Umbilical cord (tissue), 2 donors: ENCODE results near the gene CEMIP2. TPM values are rescaled to one million over a fixed set of nuclear protein-coding genes. Genes with fewer than 3 reads are reported as not detected.
"Not testable (repeated sequence)": the region's sequence is repeated elsewhere in the genome, so short reads cannot be mapped to it uniquely, and the experiment has no call there.

ENCODE experiments used
- DNase-seq: peaks from one replicate; pipeline ENCODE4 v3.0.0-alpha.2; 2015; ENCODE audit warnings: low spot score
- total RNA-seq: library from RNA; depleted of rRNA; stranded (reverse); fragments of >200 nt; gene quantifications from one replicate; pipeline ENCODE4 v1.2.3, GENCODE V29; 2014; ENCODE audit warnings: low replicate concordance; ENCODE audit not compliant: insufficient read depth

Gene CEMIP2
- total RNA-seq, 1 donor from 2014 or later = 116 TPM

DNA sequence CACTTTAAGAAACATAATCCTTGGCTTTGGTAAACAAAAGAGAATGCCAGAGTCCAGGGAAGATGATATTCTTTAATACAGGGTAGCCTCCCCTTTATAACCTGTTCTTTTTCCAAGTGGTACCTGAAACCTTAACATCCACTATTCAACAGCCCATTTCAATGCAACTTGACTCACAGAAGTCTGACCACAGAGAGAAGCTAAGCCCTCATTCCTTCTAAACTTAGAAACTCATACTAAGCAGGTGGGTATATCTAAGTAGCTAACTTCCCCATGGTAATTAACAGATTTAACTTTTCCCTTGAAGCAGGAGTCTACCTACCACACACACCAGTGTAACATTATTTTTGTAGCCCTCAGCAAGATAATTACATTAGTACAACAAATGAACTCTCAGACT lies 91.9 kb downstream of the CEMIP2 start:
- DNase-seq = no peak

GRCh38 chr9:71675857-71676165 lies 92.5 kb downstream of the CEMIP2 start:
- DNase-seq = no peak

DNA sequence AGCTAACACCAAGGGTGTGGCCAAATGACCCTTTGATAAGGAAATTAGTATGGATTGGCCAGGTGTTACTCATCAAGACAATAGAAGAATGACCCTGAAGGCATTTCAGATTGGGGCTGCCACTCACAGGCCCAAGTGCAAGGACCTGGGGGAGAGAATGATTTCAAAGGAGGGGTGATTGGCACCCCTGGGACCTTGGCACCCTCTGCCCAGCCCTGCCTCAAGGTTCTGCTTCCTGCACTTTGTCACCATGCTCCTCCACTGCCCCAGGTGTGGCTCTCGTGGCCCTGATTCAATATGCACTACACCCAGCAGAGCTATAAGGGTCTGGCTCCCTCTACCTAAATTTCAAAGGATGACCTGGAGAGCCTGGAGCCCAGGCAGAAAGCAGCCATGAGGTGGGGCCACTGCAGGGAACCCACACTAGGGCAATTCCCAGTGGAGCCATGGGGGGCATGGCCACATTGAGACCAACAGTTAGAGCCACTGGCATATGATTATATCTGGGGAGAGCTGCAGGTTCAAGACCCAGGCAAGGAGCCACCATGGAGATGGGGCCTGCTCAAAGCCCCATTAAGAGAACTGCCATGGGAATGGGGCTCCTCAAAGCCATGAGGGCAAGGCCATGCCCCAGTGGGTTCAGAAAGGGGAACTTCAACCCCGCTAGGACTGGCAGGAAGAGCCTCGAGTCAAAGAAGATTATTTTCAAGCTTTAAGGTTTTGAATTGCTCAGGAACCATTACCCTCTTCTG lies 93.0 kb downstream of the CEMIP2 start:
- no peak for DNase-seq

GRCh38 chr9:71672573-71672972 lies 95.7 kb downstream of the CEMIP2 start:
- DNase-seq = no peak

GRCh38 chr9:71671289-71671688 lies 97.0 kb downstream of the CEMIP2 start:
- DNase-seq = no peak

GRCh38 chr9:71670121-71670520 lies 98.2 kb downstream of the CEMIP2 start:
- no peak for DNase-seq

- no peak for DNase-seq
These were observed 98.9 kb downstream of the CEMIP2 start for GRCh38 chr9:71669284-71669995.

DNA sequence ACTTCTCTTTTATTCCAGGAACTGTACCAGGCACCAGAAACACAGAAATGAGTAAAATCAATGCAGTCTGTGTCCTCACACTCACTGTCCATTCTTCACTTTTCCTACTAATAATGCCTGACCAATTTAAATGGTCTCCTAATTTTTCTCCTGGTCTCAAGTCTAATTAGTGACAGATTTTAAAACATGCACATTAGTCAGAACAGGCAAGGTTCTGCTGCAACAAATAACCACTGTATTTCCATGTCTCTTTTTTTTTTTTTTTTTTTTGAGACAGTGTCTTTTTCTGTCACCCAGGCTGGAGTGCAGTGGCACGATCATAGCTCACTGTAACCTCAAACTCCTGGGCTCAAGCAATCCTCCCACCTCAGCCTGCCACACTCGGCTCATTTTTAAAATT lies 99.6 kb downstream of the CEMIP2 start:
- DNase-seq = no peak

DNA sequence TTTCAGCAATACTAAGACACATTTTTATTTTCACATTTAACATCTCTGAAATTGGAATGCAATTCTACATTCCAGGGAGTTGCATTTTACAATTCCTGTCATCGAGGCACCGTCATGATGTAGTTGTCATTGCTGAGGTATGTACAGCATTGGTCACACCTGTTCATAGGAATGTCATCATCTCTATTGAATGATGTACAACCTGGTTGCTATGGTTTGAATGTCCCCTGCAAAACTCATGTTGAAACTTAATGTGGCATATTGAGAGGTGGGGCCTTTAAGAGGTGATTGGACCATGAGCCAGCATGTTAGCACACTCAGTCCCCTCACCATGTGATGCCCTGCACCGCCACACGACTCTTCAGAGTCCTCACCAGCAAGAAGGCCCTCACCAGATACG lies 103.1 kb downstream of the CEMIP2 start:
- DNase-seq = no peak

DNA sequence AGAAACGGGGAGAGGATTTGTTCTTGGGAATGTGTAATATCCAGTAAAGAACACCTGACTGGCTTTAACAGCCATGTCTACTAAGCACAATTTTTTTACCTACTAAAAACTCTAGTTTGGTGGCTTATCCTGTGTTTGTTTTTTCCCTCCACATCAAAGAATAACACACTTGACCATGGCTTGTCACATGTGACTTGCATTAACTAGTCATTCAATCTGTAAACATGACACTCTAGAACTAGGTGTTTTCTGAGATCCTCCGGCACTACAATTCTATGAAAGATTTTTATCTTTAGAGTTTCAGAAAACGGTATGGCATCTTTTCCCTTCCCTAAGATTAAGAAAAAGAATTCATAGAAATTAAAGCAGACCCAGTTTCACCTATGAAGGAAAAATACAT lies 103.7 kb downstream of the CEMIP2 start:
- no peak for DNase-seq

DNA sequence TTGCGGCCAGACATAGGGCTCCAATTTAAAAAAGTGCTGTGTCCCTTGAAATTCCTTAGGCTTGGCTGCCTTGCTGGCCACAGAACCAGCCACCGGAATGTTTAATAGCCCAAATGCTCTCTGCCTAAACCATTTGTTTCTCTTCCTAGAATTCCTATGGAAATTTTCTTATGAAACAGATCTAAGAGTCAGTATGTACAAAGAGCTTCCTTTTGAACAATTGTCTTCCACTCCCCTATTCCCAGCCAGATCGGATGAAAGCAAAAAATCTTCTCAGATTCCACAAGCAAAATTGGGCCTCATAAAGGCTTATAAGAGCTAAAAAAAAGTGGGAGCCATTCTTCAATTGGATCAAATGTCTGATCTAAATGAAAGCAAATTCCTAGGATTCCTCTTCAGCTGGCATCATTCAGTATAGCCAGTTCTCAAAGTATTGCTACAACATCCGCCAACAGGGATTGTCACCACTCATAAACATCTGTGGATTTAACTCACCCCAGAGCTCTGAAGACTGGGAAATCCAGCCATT lies 104.3 kb downstream of the CEMIP2 start:
- DNase-seq = no peak

DNA sequence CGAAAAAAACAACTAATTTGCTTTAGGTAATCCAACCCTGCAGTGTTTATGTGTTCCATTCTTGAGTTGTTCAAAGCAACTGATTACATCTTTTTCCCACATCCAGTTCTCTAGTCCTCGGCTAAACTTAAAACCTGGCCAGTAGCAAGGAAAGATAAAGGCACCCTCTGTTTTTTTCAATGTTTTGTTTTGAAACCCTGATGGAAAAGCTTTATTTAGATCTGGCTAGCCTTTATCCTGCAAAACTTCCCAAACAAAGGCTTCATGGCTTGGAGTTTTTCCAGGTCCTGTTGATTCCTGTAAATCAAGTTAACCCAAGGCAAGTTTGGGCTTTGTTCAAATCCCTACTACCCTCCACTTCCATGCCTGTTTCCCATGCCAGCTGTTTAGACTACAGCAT lies 105.1 kb downstream of the CEMIP2 start:
- DNase-seq = no peak

GRCh38 chr9:71662082-71662481 lies 106.2 kb downstream of the CEMIP2 start:
- no peak for DNase-seq

DNA sequence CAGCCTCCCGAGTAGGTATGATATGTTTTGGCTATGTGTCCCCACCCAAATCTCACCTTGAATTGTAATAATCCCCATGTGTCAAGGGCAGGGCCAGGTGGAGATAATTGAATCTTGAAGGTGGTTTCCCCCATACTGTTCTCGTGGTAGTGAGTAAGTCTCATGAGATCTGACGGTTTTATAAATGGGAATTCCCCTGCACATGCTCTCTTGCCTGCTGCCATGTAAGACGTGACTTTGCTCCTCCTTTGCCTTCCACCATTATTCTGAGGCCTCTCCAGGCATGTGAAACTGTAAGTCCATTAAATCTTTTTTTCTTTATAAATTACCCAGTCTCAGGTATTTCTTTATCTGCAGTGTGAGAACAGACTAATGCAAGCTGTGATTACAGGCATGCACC lies 111.0 kb downstream of the CEMIP2 start:
- not testable (repeated sequence) for DNase-seq

GRCh38 chr9:71656496-71656895 lies 111.8 kb downstream of the CEMIP2 start:
- DNase-seq = no peak

- DNase-seq = no peak
These were observed 112.5 kb downstream of the CEMIP2 start for GRCh38 chr9:71655778-71656177.

- no peak for DNase-seq
These were observed 113.2 kb downstream of the CEMIP2 start for GRCh38 chr9:71655141-71655540.

GRCh38 chr9:71652480-71652879 lies 115.8 kb downstream of the CEMIP2 start:
- DNase-seq = no peak

GRCh38 chr9:71648453-71648852 lies 119.9 kb downstream of the CEMIP2 start:
- DNase-seq = no peak

DNA sequence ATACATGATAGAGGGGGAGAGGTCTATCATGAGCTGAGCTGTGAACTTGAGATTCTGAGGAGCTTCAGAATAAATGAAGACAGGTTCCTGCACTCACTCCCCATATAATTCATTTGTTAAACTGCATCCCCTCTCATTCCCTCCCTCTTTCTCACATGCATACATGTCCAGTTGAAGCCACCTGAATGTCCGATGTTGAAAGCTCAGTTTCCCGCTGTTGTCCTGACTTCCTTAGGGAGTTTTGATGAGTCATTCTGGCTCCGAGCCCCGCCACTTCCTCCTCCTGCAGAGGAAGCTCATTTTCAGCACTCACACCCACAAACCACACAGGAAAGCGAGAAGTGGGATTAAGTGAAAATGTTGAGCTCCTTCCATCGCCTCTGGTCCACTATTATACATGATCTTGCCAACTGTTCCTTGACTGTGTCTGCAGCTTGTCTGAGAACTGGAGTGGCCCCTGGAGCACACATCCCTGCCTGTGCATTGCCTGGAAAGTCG lies 121.2 kb downstream of the CEMIP2 start:
- DNase-seq = peak; percentile 61

DNA sequence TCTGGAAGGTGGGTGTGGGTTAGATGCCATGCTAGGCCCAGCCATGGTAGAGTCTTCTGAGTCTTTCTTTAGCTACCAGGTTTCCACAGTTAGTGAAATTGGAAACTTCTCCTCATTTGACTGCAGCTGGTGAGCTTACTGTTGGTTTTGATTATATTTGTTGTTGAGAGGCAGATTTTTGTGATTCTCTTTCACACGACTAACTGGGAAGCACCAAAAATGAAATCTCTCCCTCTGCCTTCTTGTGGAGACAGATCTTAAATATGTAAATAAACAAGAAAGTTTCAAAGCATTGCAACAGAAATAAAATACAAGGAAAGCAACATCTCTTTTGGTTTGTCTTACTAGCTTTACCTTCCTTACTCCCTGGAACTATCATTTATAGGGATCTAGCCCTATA lies 122.2 kb downstream of the CEMIP2 start:
- DNase-seq = no peak

- no peak for DNase-seq
These were observed 123.4 kb downstream of the CEMIP2 start for GRCh38 chr9:71644819-71645362.

DNA sequence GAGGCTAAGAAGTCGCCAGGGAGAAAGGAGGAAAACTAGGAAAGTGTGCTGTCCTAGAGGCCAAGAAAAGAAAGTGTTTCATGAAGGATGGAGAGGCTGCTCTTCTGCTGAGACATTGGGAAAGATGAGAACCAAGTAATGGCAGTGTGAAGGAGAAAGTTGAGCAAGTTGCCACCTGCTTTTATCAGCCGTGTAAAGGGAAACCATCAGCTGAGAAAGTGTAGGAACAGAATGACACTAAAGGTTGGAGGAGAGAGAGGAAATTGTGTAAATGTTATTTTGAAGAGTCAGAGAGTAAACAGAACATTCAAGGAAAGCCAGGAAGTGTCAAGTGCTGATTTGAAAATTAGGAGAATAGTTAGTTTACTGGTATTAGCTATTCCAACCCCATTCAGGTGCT lies 125.0 kb downstream of the CEMIP2 start:
- DNase-seq = no peak
